K562 (cell line): ENCODE data around the gene CNTF. TPM values are rescaled to one million over a fixed set of nuclear protein-coding genes. Genes with fewer than 3 reads are reported as not detected.

Experiments used
- ATAC-seq: fragments of 200-7000 bp; cut with Tn5 transposase; 3 replicates; pipeline ENCODE4 v1.9.1; 2020; ENCODE audit warnings: moderate library complexity
- BruUV-seq: library from RNA; stranded (reverse); fragments of 400-500 nt; replicated peaks from 2 replicates; lab custom pipeline; 2021; lab: Mats Ljungman, UMichigan
- CTCF ChIA-PET: fragments of 300-600 bp; formaldehyde crosslinking; extraction: SDS; loops from one replicate; lab custom pipeline; 2021; ENCODE audit warnings: low intra/inter-chr PET ratio; lab: Yijun Ruan, JAX
- POLR2A ChIA-PET: fragments of 300-600, 350-650 bp; sonication (Branson Sonifier 250); formaldehyde crosslinking; extraction: SDS; loops from one replicate; lab custom pipeline; 2021; ENCODE audit warnings: antibody characterized with exemption, inconsistent platforms; lab: Yijun Ruan, JAX
- DNase-seq, 4 experiments: peaks; one replicate each; pipeline versions ENCODE4 v3.0.0 to v3.0.0-alpha.2; 2011 to 2018; ENCODE audit warnings: low spot score in 3 of 4, mixed read lengths in 3 of 4; ENCODE audit errors: extremely low read depth in 1 of 4
- FAIRE-seq: peaks from 2 replicates; lab custom pipeline; 2011; peaks lifted over from hg19 to GRCh38; lab: Jason Lieb, UNC
- H2AFZ ChIP-seq: 2 replicates; pipeline ENCODE4 v1.6.0; 2011; ENCODE audit warnings: low read depth, low read length, control low read depth, inconsistent platforms
- H3K27ac ChIP-seq: fragments of 200-600 bp; 3 replicates; pipeline ENCODE4 v1.8.0; 2011; ENCODE audit warnings: low read depth, mild to moderate bottlenecking, control low read depth, inconsistent platforms, low read length, moderate library complexity, mixed read lengths; ENCODE audit errors: extremely low read depth
- H3K27me3 ChIP-seq, 2 experiments: fragments of 300-600 bp in 1 of 2; 2 replicates in 1 of 2; 3 replicates in 1 of 2; pipeline versions ENCODE4 v1.6.0 to v1.8.0; 2011; ENCODE audit warnings: inconsistent platforms in 2 of 2, low read length in 2 of 2, mild to moderate bottlenecking in 1 of 2, mixed read lengths in 1 of 2, moderate library complexity in 1 of 2; ENCODE audit not compliant: control insufficient read depth in 2 of 2, insufficient read depth in 2 of 2
- H3K36me3 ChIP-seq: fragments of 300-600 bp; 3 replicates; pipeline ENCODE4 v1.8.0; 2011; ENCODE audit warnings: mild to moderate bottlenecking, low read length, inconsistent platforms; ENCODE audit not compliant: control insufficient read depth, insufficient read depth
- H3K4me1 ChIP-seq, 2 experiments: fragments of 200-600 bp in 1 of 2; replicated peaks in 1 of 2; 2 replicates in 1 of 2; 3 replicates in 1 of 2; pipeline versions ENCODE4 v1.5.1 to v1.8.0; 2011; ENCODE audit warnings: inconsistent platforms in 2 of 2, low read length in 2 of 2, mild to moderate bottlenecking in 1 of 2, mixed read lengths in 1 of 2, moderate library complexity in 1 of 2; ENCODE audit not compliant: control insufficient read depth in 2 of 2, insufficient read depth in 2 of 2
- H3K4me2 ChIP-seq: 2 replicates; pipeline ENCODE4 v1.6.1; 2011; ENCODE audit warnings: low read length, control low read depth, inconsistent platforms, mixed read lengths; ENCODE audit not compliant: insufficient read depth
- H3K4me3 ChIP-seq: fragments of 200-600 bp; sonication (generic), shearing (Covaris generic); 2 replicates; pipeline ENCODE4 v1.5.1; 2016; ENCODE audit warnings: control low read depth, inconsistent platforms
- H3K79me2 ChIP-seq: fragments of 200-600 bp; 3 replicates; pipeline ENCODE4 v1.8.0; 2011; ENCODE audit warnings: low read length, inconsistent platforms; ENCODE audit not compliant: control insufficient read depth, insufficient read depth
- H3K9ac ChIP-seq, 2 experiments: 2 replicates each; pipeline versions ENCODE4 v1.6.0 to v1.6.1; 2011; ENCODE audit warnings: low read depth in 2 of 2, low read length in 2 of 2, control low read depth in 1 of 2, inconsistent platforms in 1 of 2, mild to moderate bottlenecking in 1 of 2, mixed read lengths in 1 of 2; ENCODE audit not compliant: insufficient read depth in 1 of 2
- H3K9me1 ChIP-seq: one replicate; pipeline ENCODE4 v1.6.0; 2011; ENCODE audit warnings: inconsistent platforms, mild to moderate bottlenecking, low read length, moderate library complexity; ENCODE audit not compliant: control insufficient read depth, insufficient read depth
- H3K9me3 ChIP-seq: replicated peaks from 2 replicates; pipeline ENCODE4 v1.5.1; 2011; ENCODE audit warnings: low read depth, low read length, inconsistent platforms; ENCODE audit not compliant: control insufficient read depth, insufficient read depth
- H4K20me1 ChIP-seq: replicated peaks from 2 replicates; pipeline ENCODE4 v1.6.1; 2011; ENCODE audit warnings: low read length, inconsistent platforms, mixed read lengths; ENCODE audit not compliant: control insufficient read depth, insufficient read depth
- CBX5 ChIP-seq: IDR thresholded peaks from 2 replicates; pipeline ENCODE4 v1.6.1; 2014; ENCODE audit warnings: low read depth, borderline replicate concordance
- DIDO1 ChIP-seq: fragments of 450-650 bp; IDR thresholded peaks from 2 replicates; pipeline ENCODE4 v1.6.1; 2016; ENCODE audit warnings: low read depth, missing biosample characterization, missing genetic modification characterization
- EP300 ChIP-seq: IDR thresholded peaks from 2 replicates; pipeline ENCODE4 v1.6.1; 2012; ENCODE audit warnings: low read length, improper control_type of control experiment
- HNRNPUL1 ChIP-seq: fragments of 200-400 bp; formaldehyde crosslinking; IDR thresholded peaks from 2 replicates; pipeline ENCODE4 v1.6.1; 2017; ENCODE audit warnings: low read length
- KHSRP ChIP-seq: fragments of 450-650 bp; IDR thresholded peaks from 2 replicates; pipeline ENCODE4 v1.6.1; 2017
- MCM7 ChIP-seq, 2 experiments: fragments of 450-650 bp; IDR thresholded peaks; 2 replicates each; pipeline ENCODE4 v1.6.1; 2016 to 2018
- MTA2 ChIP-seq: fragments of 450-650 bp; IDR thresholded peaks from 2 replicates; pipeline ENCODE4 v1.6.1; 2016; ENCODE audit warnings: low read depth
- PCBP1 ChIP-seq: fragments of 200-400 bp; formaldehyde crosslinking; IDR thresholded peaks from 2 replicates; pipeline ENCODE4 v1.6.1; 2018; ENCODE audit warnings: mild to moderate bottlenecking, low read depth, low read length; ENCODE audit not compliant: poor library complexity, severe bottlenecking
- PTBP1 ChIP-seq: fragments of 200-400 bp; formaldehyde crosslinking; IDR thresholded peaks from 2 replicates; pipeline ENCODE4 v1.6.1; 2017; ENCODE audit warnings: low read depth, low read length
- STAT5B ChIP-seq: fragments of 250-450 bp; sonication (Bioruptor Pico); IDR thresholded peaks from 2 replicates; pipeline ENCODE4 v1.8.0; 2021; ENCODE audit warnings: mild to moderate bottlenecking, inconsistent platforms
- STAT6 ChIP-seq: sonication (generic); formaldehyde crosslinking; IDR thresholded peaks from 2 replicates; pipeline ENCODE4 v1.8.1; 2023; ENCODE audit warnings: mild to moderate bottlenecking, missing genetic modification reagents
- TRIM28 ChIP-seq: fragments of 450-650 bp; IDR thresholded peaks from 2 replicates; pipeline ENCODE4 v1.6.1; 2017
- ZNF12 ChIP-seq: sonication (generic); formaldehyde crosslinking; IDR thresholded peaks from 2 replicates; pipeline ENCODE4 v1.4.0; 2020; ENCODE audit warnings: mild to moderate bottlenecking, missing genetic modification reagents
- ZNF197 ChIP-seq: fragments of 200-800 bp; sonication (Bioruptor generic); IDR thresholded peaks from 2 replicates; pipeline ENCODE4 v1.6.1; 2016; ENCODE audit warnings: low read depth, missing genetic modification characterization, missing compliant biosample characterization
- ZNF436 ChIP-seq: fragments of 250-450, 450-650 bp; sonication (Bioruptor Pico); formaldehyde crosslinking; IDR thresholded peaks from 2 replicates; pipeline ENCODE4 v1.7.0; 2020; ENCODE audit warnings: mild to moderate bottlenecking
- ZNF584 ChIP-seq: fragments of 200-800 bp; sonication (Bioruptor generic); IDR thresholded peaks from 2 replicates; pipeline ENCODE4 v1.6.1; 2016; ENCODE audit warnings: low read depth, mild to moderate bottlenecking, missing genetic modification characterization, missing compliant biosample characterization
- WGBS: fragments of 100-300 bp; shearing (Covaris generic); methylation state at CpG from one replicate; pipeline ENCODE4 v1.1.6; 2016; ENCODE audit warnings: low coverage, mixed read lengths; ENCODE audit not compliant: insufficient coverage; ENCODE audit errors: missing lambda C conversion rate; 5-methylcytosine and 5-hydroxymethylcytosine counted together
- in situ Hi-C: fragments of 300-500 bp; cut with MboI; formaldehyde crosslinking; loops from 4 replicates; pipeline ENCODE4 v1.15.0; 2018; ENCODE audit warnings: inconsistent platforms, mixed read lengths
- intact Hi-C: fragments of 100-400 bp; cut with micrococcal nuclease; formaldehyde crosslinking; loops from 2 replicates; pipeline ENCODE4 v1.14.2; 2022
- polyA plus RNA-seq, 8 experiments: library from polyadenylated mRNA; depleted of rRNA in 4 of 8; stranded (reverse) in 5 of 8; unstranded in 3 of 8; fragments of >200 nt; fragmentation: Nextera tagmentation in 2 of 8; fragmentation: Illumina TruSeq in 1 of 8; extraction: Ambion mirVana in 2 of 8; extraction: Trizol in 1 of 8; gene quantifications; 2 replicates each; pipeline versions ENCODE4 v1.2.1 to v1.2.3, GENCODE V29; 2011 to 2014; ENCODE audit warnings: inconsistent platforms in 1 of 8, missing spikeins in 1 of 8
- total RNA-seq, 7 experiments: library from RNA; depleted of rRNA in 6 of 7; stranded (reverse); fragments of >200 nt in 6 of 7; fragmentation: Illumina TruSeq in 2 of 7; extraction: Trizol in 2 of 7; gene quantifications; 2 replicates each; pipeline versions ENCODE4 v1.2.1 to v1.2.3, GENCODE V29; 2011 to 2021; ENCODE audit warnings: low replicate concordance in 1 of 7
- TF ChIP-seq, protein P1 (sequence below): fragments of 250-450 bp; sonication (Bioruptor Pico); IDR thresholded peaks from 2 replicates; pipeline ENCODE4 v1.4.0; 2020; ENCODE audit warnings: mild to moderate bottlenecking

Gene CNTF
- total and polyA plus RNA-seq, 9 of the 15 experiments (the other 6 are each of a cell fraction or from before 2014, with no cell fraction given): 0.17 to 5.0 (median 2.3) TPM

DNA sequence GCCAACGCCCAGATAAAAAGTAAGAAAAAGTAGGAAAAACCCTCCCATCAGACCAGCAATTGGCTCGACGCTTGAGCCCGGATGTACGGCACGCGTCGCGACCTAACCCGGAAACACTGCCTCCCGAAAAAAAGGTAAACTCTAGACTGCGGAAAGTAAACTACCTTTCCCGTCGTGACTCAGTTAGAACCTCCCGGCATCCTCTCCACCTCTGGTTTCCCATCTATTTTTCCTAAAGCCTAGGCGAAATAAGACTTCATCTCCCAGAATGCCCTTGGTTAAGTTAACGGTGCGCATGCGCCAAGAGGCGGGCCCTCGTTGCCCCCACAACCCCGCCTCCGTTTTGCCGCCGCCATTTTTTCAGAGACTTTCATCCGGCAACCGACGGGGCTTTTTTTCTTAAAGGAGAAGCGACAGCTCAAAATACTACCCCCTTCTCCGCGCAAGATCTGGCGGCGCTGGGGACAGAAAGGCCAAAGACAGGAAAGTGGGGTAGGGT, 44.3 kb upstream of the CNTF start (continued):
- TF ChIP-seq ZNF197 (CRISPR knock-in tag): peak; percentile 90
- no peak for TF ChIP-seq ZNF12 (CRISPR knock-in tag)
- TF ChIP-seq ZNF436 (CRISPR knock-in tag): no peak
- peak; percentile 57 for TF ChIP-seq MTA2

GRCh38 chr11:58578635-58579191, 43.8 kb upstream of the CNTF start, which contains the start of gene ZFP91:
ZFP91 (plus strand) TSS chr11:58579063; CDS start chr11:58579282, 219 bp downstream.
- Histone ChIP-seq H4K20me1 (peaks cover 5% of the 10 kb centered on the region; the same call in 1 of the 2 replicates), H3K9me1 (no peaks in the 10 kb centered on the region), H3K27me3 (no peaks in the 10 kb centered on the region), H3K4me3 (peak within 1 kb of the TSS; percentile 87), H3K27ac (peak within 1 kb of the TSS; percentile 99), H3K4me1 (peaks cover 12 to 20% of the 10 kb centered on the region in 2 experiments), H3K9ac (peak within 1 kb of the TSS; percentile 99), H3K4me2 (peak within 1 kb of the TSS; percentile 94), H3K36me3 (peaks cover 16% of the 10 kb centered on the region; the same call in 2 of the 3 replicates), H3K79me2 (peaks cover 71% of the 10 kb centered on the region), H3K9me3 (no peaks in the 10 kb centered on the region), H2AFZ (peak within 1 kb of the TSS; percentile 90)
- CTCF ChIA-PET: interaction anchor here (0.6 to 3.0 kb wide), 4 partner anchors 37 to 1067 kb away, joined by 3 to 15 read pairs (median 3); no protein-coding TSS in a partner anchor
- intact Hi-C loops (loop anchor here (1.0 to 10.0 kb wide), 4 partner anchors 194 to 911 kb away; partner anchors contain the start of gene FAM111A), in situ Hi-C loops (no loop called here)
- peak; percentile 86 for FAIRE-seq
- ATAC-seq: peak; percentile 75
- DNase-seq: peak; percentile 93 to 98 (median 94)
- 1% methylated on average over 20 of the region's 51 CpGs for WGBS
- POLR2A ChIA-PET: interaction anchor here (0.6 to 1.7 kb wide), 6 partner anchors 15 to 322 kb away, joined by 3 to 5 read pairs (median 3); no protein-coding TSS in a partner anchor
- no TSS peak for BruUV-seq
- TF ChIP-seq ZNF584 (CRISPR knock-in tag) (no peak), CBX5 (no peak), PTBP1 (no peak), EP300 (no peak), STAT6 (CRISPR knock-in tag) (0 out of 2 replicates have a peak, but pooled peaks have one; percentile 38), PCBP1 (no peak), ZNF197 (CRISPR knock-in tag) (no peak), TRIM28 (no peak), STAT5B (CRISPR knock-in tag) (no peak), HNRNPUL1 (no peak), DIDO1 (tag) (no peak), MCM7 (IDR thresholded peaks at IDR 0.05) (no peak), KHSRP (no peak)
- TF ChIP-seq, protein P1, sequence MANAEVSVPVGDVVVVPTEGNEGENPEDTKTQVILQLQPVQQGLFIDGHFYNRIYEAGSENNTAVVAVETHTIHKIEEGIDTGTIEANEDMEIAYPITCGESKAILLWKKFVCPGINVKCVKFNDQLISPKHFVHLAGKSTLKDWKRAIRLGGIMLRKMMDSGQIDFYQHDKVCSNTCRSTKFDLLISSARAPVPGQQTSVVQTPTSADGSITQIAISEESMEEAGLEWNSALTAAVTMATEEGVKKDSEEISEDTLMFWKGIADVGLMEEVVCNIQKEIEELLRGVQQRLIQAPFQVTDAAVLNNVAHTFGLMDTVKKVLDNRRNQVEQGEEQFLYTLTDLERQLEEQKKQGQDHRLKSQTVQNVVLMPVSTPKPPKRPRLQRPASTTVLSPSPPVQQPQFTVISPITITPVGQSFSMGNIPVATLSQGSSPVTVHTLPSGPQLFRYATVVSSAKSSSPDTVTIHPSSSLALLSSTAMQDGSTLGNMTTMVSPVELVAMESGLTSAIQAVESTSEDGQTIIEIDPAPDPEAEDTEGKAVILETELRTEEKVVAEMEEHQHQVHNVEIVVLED (CRISPR knock-in tag): peak; percentile 52
